GM18508 (cell line): Measurements from ENCODE around the gene CCDC177.

Source experiments
- ATAC-seq: cut with Tn5 transposase; IDR thresholded peaks from one replicate; pipeline ENCODE4 v1.9.1; 2021; ENCODE audit warnings: moderate number of reproducible peaks; ENCODE audit not compliant: insufficient read depth, unreplicated experiment

CCDC177 gene

DNA sequence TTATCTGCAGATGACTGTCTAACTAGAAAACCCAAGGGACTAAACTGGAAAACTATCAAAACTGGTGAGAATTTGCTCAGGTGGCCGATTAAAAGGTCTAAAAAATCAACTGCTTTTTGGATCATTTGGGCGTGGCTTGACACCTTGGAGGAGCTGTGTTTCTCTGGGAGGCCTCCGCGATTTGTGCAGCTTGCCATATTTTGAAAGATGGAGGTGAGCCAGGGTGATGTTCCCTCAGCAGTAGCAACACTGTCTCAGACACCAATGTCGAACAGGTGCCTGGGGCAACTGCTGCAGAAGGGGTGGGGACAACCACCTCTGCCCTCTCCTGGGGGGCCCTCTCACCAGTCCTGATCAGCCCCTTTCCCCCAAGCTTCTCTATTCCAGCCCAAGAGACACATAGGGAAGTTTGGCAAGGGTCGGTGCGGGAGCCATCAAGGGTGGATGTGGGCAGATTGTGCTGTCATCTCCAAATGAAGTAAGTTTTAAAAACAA, 3.8 kb downstream of the CCDC177 start:
- ATAC-seq: no peak

DNA sequence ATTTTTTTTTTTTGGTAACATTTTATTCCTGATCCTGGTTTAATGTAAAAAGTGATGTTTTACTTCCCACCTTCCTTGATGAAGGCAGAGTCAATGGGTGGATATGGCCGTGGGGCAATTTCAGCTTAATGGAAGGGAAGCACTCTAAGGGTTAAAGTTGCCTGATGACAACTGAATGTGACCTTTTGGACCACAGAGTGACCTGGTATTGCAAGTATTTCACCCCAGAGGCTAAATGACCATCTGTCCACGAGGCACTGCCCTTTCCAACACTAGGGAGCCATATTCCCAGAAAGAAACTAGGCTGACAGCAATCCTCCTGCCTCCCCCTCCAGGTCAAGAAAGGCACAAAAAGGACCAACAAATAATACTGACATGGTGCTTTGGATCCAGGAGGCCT, 4.8 kb downstream of the CCDC177 start:
- no peak for ATAC-seq

DNA sequence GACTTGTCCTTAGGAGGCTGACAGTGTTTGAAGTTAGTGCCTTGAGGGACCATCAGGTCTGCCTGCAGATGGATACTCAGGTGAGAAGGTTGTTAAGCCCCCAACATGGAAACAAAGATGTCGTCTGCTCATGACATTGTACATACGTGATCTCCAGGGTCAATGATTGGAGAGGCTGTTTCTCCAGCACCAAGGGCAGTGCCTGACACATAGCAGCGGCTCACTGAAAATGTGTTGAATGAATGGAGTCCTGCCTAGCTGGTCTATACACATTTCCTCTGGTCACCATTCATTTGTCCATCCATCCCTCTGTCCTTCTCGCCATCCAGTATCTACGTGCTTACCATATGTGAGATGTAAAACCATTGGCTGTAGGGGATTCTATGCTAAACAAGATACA, 7.1 kb downstream of the CCDC177 start:
- no peak for ATAC-seq

DNA sequence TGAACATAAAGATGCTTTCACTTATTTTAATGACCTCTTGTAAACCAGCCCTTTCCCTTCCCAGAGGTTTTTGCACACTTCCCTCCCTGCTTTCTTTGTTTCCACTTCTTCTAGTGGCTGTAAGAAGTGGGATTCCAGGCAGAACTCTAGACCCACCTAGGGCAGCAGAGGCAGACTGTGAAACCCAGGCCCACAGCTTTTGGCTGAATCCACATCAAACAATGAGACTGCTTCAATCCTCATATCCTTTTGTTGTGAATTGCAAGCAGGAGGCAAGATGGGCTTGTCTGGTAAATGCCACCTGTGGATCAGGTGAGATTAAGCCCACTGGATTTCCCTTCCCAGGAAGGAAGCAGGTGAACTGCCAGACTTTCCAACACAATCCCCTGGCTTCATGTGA, 12.8 kb downstream of the CCDC177 start:
- no peak for ATAC-seq

DNA sequence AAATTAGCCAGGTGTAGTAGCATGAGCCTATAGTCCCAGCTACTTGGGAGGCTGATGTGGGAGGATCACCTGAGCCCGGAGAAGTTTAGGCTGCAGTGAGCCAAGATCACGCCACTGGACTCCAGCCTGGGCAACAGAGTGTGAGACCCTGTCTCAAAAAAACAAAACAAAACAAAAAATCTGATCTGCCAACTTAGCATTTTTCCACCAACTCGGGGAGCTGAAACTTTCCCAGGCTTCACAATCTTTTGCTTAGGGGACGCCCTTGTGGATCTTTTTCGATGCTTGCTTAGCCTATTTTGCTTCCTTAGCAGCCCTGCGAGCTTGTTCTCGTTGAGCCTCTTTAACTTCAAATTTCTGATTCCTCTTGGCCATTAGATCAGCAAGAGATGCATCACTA, 13.8 kb downstream of the CCDC177 start:
- ATAC-seq: no peak

DNA sequence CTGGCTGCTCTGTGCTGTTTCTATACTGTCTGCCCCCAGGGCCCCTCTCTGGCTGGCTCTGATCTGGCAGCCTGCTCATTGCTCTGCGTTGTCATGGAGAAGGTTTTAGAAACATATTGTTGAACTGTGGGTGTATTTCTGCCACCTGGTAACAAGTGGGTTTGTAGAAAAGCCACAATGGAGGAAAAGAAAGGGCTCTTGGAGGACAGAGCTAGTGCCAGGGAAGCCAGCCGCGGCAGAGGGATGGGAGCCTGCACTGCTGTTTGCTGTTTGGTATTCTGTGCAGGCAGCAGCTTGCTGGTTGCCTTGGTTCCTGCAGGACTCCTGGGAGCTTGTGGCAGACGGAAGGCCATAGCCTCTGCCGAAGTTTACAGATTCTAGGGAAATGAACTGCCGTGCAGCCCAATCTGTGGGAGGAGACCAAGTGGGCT, 15.1 kb downstream of the CCDC177 start:
- ATAC-seq: no peak

DNA sequence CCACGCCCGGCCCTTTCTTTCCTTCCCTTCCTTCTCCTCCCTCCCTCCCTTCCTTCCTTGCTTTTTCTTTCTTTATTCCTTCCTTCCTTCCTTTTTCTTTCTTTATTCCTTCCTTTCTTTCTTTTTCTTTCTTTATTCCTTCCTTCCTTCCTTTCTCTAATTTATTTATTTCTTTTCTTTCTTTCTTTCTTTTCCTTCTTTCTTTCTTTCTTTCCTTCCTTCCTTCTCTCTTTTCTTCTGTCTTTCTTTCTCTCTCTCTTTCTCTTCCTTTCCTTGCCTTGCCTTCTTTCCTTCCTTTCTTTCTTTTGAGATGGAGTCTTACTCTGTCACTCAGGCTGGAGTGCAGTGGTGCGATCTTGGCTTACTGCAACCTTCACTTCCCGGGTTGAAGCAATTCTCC, 15.9 kb downstream of the CCDC177 start:
- ATAC-seq: no peak

DNA sequence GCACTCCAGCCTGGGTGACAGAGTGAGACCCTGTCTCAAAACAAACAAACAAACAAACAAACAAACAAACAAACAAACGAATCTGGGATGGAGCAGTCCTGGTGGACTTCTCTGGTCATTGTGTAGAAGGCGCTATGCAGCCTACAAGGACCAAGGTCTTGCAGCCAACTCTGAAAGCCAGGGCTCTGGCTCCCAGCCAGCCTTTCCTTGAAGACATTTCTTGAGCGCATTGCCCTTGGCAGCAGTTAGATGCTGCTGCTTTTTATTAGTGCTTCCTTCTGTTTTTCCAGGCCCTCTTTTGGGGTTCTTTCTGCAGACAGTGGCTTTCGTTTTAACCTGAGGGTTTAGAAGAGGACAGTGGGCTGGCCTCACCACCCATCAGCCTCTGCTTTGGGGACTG, 20.2 kb downstream of the CCDC177 start:
- ATAC-seq: no peak

DNA sequence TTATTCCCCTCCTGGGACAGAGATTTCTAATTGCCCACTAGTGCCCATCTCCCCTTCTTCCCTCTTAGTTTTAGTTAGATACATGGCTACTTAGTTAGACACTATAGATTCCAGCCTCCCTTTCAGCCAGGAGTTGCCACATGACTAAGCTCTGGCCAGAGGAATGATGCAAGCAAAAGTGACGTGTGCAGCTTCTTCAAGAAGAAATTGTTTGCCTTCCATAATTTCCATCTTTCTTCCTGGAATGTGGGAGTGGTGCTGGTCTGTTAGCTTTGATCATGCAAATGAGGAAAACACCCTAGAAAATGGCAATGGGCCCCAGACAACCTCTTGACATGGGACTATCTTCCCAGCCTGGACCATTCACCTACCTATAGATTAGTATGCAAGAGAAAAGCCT, 21.4 kb downstream of the CCDC177 start:
- ATAC-seq: no peak

DNA sequence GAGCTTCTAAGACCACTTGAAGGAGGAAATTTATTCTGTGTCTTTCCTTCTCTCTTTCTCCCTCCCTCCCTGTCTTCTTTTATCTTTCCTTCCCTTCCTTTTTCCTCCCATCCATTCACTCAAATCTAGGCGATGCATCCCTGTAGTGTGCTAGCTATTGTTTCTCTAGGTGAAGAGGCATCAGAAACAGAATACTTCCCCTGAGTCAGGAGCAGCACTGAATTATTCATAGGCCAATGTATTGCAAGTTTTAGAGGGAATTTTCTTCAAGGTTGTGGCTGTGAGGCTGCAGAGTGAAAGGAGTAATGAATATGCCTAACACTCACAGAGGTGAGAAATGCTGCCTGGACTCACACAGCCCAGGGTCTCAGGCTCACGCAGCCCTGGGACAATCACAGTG, 23.2 kb downstream of the CCDC177 start:
- no peak for ATAC-seq

DNA sequence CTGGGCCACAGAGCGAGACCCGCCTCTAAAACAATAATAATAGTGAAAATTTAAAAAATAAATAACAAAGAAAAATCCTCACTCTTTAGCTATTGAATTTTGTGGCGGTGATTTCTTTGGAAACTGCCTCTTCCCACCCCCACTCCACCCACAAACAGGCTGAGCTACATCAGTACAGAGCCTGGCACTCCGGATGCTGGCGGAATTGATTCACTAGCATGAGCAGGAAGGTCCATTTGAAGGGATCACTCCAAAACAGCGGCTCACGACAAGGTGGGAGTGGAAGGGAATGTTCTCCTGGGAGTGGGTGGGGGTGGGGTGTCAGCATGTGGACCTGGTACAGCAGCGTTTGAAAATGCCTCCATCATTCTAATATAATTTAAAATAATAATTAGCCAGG, 26.1 kb downstream of the CCDC177 start:
- ATAC-seq: no peak

DNA sequence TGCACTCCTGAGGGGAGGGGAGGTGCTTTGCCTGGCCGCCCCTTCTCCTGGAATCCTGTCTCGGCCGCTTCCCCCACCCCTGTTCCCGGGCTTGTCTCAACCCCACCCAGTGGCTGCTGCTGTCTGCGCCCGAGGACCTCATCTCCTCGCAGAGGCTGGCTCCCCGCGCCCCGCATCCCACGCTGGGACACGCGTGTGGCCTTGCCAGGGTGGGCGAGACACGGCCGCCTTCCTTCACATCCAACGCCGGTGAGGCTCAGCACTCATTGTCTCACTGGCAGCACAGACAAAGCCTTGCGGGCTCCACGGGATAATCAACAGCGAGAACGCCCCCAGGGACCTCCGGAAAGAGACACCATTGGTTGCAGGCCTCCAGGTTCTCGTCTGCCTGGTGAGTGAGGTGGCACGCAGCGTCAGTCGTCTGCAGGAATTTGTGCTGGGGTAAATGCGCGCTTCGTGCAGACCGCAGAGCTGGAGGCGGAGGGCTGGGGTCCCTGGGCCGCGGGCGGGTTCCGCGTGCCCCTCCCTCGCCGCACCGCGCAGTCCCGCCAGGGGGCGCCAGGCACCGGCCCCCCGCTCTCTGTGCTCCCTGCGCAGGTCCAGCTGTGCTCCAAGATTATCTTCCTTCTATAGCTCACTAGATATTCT, 26.8 kb downstream of the CCDC177 start:
- ATAC-seq: no peak

DNA sequence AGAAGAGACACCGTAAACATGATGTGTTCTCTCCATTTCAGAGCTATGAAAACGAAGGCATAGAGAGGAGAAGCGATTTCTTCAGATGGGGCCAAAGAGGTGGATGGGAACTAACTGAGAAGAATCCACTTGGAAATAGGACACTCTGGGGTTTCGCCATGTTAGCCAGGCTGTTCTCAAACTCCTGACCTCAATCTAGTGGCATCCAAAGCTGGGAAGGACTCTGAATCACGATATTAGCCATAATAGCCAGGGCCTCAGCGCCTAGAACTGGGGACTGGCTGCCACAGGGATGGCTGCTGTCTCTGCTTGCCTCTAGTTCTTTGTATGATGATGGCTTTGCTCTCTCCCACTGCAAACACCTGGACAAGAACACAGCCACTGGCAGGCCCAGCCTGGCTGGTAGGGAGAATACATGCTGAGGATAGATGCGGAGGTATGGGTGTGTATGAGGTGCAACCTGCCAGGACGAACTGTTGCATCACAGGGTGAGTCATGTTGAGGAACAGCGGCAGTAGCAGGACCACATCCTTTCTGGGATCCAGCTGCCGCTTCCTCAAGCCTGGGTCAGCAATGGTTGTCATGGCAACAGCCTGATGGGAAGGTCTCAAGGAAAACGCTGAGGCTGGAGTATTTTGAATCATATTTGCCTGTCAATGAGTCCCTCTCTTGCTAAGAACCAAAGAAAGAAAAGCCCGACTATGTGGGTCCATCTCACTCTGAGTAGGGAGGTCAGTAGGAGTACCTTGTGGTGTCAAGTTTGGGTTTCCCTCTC, 31.1 kb downstream of the CCDC177 start:
- no peak for ATAC-seq

DNA sequence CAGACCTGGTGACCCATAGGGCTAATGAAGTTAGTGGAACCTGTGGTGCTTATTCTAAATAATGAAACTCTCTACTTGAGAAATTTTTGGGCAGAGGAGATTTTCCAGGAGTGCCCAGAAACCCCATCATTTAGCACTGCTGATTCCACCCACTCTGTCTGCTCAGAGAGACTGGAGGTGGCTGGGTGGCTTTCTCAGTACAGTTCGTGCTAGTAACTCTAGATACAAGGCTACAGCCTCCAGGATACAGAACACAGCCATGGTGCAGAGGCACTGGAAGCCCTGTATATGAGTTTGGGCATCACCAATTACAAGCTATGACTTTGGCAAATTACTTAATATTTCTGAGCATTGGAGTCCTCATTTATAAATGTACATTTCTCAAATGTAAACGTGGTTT, 32.4 kb downstream of the CCDC177 start:
- no peak for ATAC-seq

DNA sequence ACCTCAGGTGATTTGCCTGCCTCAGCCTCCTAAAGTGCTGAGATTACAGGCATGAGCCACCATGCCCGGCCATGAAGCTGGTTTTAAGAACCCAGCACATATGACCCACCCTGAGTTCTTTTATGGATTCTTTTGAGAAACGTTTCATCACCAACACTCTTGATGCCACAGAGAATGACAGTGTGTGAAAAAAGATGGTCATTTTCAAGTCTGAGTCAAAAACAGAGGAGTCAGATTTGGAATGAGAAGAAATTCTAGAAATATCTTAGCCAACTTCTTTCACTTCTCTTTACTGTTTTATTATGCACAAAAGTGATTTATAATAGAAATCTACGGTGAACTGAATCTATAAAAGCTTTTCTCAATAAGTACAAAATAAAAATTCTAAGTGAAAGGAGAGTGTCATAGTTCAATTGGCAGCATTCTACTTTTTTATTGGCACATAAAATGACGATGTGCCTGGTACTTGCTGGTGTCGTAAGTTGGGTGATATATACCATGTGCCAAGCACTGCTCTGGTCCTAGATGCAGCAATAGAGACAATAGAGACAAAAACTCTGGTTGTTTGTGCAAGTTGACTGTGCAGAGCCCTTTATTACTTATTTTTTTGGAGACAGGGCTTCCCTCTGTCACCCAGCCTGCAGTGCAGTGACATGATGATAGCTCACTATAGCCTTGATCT, 33.9 kb downstream of the CCDC177 start:
- no peak for ATAC-seq

DNA sequence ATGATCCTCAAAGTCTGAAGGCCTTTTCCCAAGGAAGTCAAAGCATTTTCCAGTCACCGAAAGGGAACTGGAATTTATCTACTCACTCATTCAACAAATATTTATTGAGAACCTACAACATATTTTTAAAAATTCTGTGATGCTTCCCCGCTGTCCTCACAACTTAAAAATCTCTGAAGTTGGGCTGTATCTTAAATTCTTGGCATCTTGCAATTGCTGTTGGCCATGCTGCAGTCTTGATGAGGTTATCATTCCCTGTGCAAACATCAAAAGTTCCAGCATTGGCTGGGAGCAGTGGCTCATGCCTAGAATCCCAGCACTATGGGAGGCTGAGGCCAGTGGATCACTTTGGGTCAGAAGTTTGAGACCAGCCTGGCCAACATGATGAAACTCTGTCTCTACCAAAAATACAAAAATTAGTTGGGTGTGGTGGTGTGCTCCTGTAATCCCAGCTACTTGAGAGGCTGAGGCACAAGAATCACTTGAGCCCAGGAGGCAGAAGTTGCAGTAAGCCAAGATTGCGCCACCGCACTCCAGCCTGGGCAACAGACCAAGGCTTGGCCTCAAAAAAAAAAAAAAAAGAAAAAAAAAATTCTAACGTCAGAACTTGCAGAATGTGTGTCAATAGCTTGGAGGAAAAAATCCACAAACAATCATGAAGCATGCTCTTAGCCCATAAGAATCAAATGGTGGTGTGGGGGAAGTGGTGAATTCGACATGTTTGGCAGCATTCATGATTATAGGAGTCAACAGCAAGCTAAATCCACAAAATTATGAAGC, 34.9 kb downstream of the CCDC177 start:
- no peak for ATAC-seq

DNA sequence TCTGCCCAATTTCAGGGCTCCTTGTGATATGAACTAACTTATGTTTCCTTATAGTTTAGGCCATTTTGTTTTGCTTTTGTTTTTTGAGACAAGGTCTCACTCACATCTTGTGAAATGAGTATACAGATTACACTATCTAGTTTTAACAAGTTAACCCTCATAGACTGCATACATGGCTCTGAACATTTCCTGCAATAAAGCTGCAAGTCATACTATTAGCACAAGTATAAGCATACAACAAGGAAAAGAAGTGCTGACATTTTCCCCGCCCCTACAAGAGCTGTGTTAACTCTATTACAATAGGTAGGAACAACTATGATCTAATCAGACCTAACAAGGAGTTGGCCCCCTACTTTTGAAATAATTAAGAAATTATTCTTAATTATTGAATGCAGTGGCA, 35.9 kb downstream of the CCDC177 start:
- no peak for ATAC-seq

DNA sequence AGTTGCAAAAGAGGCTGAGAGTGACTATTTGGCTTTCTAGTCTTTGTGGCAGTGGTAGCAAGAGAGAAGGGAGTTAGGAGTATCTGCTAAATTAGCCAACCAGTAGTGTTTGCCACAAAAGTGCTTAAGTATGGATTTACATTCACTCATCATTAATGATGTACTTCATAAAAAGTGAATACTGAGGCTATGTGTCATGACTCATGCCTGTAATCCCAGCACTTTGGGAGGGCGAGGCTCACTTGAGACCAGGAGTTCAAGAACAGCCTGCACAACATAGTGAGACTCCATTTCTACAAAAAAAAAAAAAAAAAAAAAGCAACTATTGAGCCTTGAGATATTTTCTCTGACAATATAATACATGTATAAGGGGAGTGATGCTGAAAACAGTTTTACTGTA, 36.8 kb downstream of the CCDC177 start:
- no peak for ATAC-seq

DNA sequence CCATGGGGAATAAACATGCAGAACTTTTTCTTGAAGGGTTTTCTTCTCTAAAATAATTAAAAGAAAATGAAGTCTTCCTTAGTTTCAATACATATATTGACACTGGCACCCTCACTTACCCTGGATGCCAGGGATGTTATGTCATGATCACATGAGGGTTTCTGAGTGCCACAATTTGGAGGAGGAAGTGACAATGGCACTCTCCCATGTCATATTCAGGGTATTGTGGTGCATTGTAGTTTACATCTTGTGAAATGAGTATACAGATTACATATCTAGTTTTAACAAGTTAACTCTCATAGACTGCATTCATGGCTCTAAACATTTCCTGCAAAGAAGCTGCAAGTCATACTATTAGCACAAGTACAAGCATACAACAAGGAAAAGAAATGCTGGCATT, 37.7 kb downstream of the CCDC177 start:
- ATAC-seq: no peak

DNA sequence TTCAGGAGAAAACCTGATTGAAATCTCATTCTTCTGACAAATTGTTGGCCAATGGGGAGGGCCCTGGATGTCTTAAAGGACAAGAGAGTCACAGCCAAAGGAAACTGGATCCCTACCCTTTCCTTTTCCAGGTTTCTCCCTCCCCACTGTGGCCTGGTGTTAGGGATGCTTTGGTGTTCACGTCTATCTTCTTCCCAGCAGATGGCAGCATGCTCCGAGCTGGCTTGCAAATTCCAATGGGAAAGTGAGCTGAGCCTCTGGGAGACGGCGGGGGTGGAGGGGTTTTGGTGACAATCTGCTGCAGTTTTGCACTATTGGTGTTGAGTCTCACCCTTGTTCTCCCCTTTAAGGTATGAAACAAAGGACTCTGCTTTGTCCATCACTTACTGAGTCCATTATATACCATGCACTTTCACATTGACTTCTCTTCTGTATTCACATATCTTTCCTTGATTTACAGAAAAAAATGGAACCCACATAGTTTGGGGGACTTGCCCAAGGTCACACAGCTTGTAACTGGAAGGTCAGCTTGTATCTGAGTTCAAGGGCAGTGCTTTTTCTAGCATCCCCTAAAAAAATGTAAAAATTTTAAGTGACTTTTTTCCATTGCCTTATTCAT, 39.3 kb downstream of the CCDC177 start:
- ATAC-seq: no peak
